Chondrocyte (in vitro differentiated cells): ENCODE measurements around the gene RFXAP. TPM values are rescaled to one million over a fixed set of nuclear protein-coding genes. Genes with fewer than 3 reads are reported as not detected.
A peak's percentile ranks its signal among the peaks of the same experiment; 100 is the strongest.

Source experiments
- DNase-seq: peaks from one replicate; pipeline ENCODE4 v3.0.0; 2021; ENCODE audit warnings: mixed read lengths, low spot score
- H3K27ac Mint-ChIP-seq: one replicate; pipeline ENCODE4 v1.8.0; 2021; ENCODE audit warnings: mild to moderate bottlenecking, moderate library complexity, mixed read lengths; ENCODE audit not compliant: unreplicated experiment
- H3K27me3 Mint-ChIP-seq: 2 replicates; pipeline ENCODE4 v1.8.0; 2021; ENCODE audit warnings: low read depth, mixed read lengths
- H3K36me3 Mint-ChIP-seq: 2 replicates; pipeline ENCODE4 v1.8.0; 2021; ENCODE audit warnings: low read depth, mixed read lengths
- H3K4me1 Mint-ChIP-seq: 2 replicates; pipeline ENCODE4 v1.8.0; 2021; ENCODE audit warnings: low read depth, mild to moderate bottlenecking, mixed read lengths
- H3K4me3 Mint-ChIP-seq: one replicate; pipeline ENCODE4 v1.8.0; 2021; ENCODE audit warnings: mild to moderate bottlenecking, moderate library complexity, mixed read lengths; ENCODE audit not compliant: unreplicated experiment
- H3K9me3 Mint-ChIP-seq: 2 replicates; pipeline ENCODE4 v1.8.0; 2021; ENCODE audit warnings: low read depth, mixed read lengths
- long read RNA-seq: library from polyadenylated mRNA; stranded (forward); transcript quantifications from one replicate; pipeline ENCODE4 v2.0.0, GENCODE V29; 2021
- total RNA-seq: library from RNA; stranded (reverse); gene quantifications from 3 replicates; pipeline ENCODE4 v1.2.1, GENCODE V29; 2021
- TF ChIP-seq, protein P1 (sequence below): fragments of 200-600 bp; sonication (generic); IDR thresholded peaks from 2 replicates; pipeline ENCODE4 v1.5.0; 2021; ENCODE audit warnings: antibody characterized with exemption, mild to moderate bottlenecking, moderate library complexity

The RFXAP gene, protein sequence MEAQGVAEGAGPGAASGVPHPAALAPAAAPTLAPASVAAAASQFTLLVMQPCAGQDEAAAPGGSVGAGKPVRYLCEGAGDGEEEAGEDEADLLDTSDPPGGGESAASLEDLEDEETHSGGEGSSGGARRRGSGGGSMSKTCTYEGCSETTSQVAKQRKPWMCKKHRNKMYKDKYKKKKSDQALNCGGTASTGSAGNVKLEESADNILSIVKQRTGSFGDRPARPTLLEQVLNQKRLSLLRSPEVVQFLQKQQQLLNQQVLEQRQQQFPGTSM
- total RNA-seq, result 5.0 to 5.3 TPM (median 5.1 TPM) in 3 replicates
- long read RNA-seq, transcript RFXAP-201 (3 exons, 2,304 nt), result major isoform, 6 of 7 reads
- long read RNA-seq, partial matches to known transcripts, result 0 of 7 reads
- long read RNA-seq, other reads (novel, unspliced or antisense), result 1 of 7 reads

- TF ChIP-seq, protein P1, sequence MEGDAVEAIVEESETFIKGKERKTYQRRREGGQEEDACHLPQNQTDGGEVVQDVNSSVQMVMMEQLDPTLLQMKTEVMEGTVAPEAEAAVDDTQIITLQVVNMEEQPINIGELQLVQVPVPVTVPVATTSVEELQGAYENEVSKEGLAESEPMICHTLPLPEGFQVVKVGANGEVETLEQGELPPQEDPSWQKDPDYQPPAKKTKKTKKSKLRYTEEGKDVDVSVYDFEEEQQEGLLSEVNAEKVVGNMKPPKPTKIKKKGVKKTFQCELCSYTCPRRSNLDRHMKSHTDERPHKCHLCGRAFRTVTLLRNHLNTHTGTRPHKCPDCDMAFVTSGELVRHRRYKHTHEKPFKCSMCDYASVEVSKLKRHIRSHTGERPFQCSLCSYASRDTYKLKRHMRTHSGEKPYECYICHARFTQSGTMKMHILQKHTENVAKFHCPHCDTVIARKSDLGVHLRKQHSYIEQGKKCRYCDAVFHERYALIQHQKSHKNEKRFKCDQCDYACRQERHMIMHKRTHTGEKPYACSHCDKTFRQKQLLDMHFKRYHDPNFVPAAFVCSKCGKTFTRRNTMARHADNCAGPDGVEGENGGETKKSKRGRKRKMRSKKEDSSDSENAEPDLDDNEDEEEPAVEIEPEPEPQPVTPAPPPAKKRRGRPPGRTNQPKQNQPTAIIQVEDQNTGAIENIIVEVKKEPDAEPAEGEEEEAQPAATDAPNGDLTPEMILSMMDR, result peak; percentile 22
- H3K4me3 Mint-ChIP-seq, result peak within 1 kb of the TSS; percentile 93
- H3K27ac Mint-ChIP-seq, result peak within 1 kb of the TSS; percentile 82
- H3K9me3 Mint-ChIP-seq, result no peaks in the 10 kb centered on the region
- no peaks in the 10 kb centered on the region for H3K27me3 Mint-ChIP-seq
- H3K4me1 Mint-ChIP-seq, result peaks cover 34% of the 10 kb centered on the region
- no peaks in the 10 kb centered on the region for H3K36me3 Mint-ChIP-seq
- peak; percentile 96 for DNase-seq
Measured at GRCh38 chr13:36818804-36819738, at the start of gene RFXAP. Gene RFXAP, plus strand, starts transcription at chr13:36819222. Its CDS starts 136 bp downstream, at chr13:36819358.

- Mint-ChIP-seq H3K27ac (no peak overlapping the region), H3K4me1 (no peaks in the 10 kb centered on the region), H3K27me3 (peaks cover 10% of the 10 kb centered on the region), H3K4me3 (no peak overlapping the region), H3K9me3 (peaks cover 12% of the 10 kb centered on the region), H3K36me3 (peaks cover 2% of the 10 kb centered on the region)
- DNase-seq, result no peak
- TF ChIP-seq, protein P1, result no peak
Measured at GRCh38 chr13:36769545-36769944, 49.5 kb upstream of the RFXAP start.

DNA sequence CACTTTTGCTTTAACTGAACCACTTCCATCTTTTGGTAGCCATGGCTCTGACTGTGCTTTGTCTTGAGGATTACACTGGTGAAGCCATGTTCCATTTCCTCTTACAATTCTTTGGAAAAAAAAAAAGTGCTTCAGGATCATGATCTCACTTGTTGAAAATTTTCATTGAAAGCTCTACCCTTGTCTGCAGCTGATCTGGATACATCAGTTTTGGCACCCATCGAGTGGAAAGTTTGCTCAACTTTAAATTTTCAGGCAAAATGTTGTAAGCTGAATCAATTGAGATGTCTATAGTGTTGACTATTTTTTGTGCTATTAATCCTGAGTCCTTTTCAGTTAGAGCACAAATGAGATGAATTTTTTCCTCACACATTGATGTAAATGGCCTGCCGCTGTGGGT lies 48.3 kb upstream of the RFXAP start:
- Mint-ChIP-seq H3K9me3 (peaks cover 12% of the 10 kb centered on the region), H3K4me1 (peaks cover 3% of the 10 kb centered on the region), H3K27me3 (peaks cover 12% of the 10 kb centered on the region), H3K27ac (no peak overlapping the region), H3K36me3 (peaks cover 2% of the 10 kb centered on the region), H3K4me3 (no peak overlapping the region)
- TF ChIP-seq, protein P1, result no peak
- DNase-seq, result no peak

DNA sequence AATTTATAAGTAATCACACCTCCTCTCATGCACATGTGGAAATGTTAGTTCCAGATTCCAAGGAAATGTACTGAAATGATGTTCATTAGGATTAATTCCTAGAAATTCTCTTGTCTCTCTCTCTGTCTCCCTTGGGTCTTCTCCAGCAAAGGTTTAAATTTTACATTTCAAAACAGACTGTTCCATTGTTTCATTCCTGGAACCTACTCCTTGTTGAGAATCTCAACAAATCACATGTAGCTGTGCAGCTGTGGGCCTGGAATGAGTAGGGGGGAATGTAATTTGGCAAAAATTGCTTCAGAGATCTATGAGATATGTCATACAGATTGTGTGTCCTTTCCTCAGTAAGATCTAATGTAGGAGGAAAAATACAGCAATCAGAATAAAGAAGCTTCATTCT lies 46.2 kb upstream of the RFXAP start:
- H3K9me3 Mint-ChIP-seq, result no peaks in the 10 kb centered on the region
- no peaks in the 10 kb centered on the region for H3K36me3 Mint-ChIP-seq
- H3K27me3 Mint-ChIP-seq, result peaks cover 12% of the 10 kb centered on the region
- H3K27ac Mint-ChIP-seq, result no peak overlapping the region
- no peak overlapping the region for H3K4me3 Mint-ChIP-seq
- TF ChIP-seq, protein P1, result no peak
- no peak for DNase-seq
- peaks cover 8% of the 10 kb centered on the region for H3K4me1 Mint-ChIP-seq

GRCh38 chr13:36774931-36775330 lies 44.1 kb upstream of the RFXAP start:
- Mint-ChIP-seq H3K4me3 (no peak overlapping the region), H3K9me3 (no peaks in the 10 kb centered on the region), H3K27ac (no peak overlapping the region), H3K4me1 (peaks cover 19% of the 10 kb centered on the region), H3K27me3 (peaks cover 7% of the 10 kb centered on the region), H3K36me3 (no peaks in the 10 kb centered on the region)
- TF ChIP-seq, protein P1, result no peak
- no peak for DNase-seq
